ENCODE results near the gene A2ML1.
A peak's percentile ranks its signal among the peaks of the same experiment; 100 is the strongest.

Gene A2ML1

GRCh38 chr12:8867786-8868185 lies 45.4 kb downstream of the A2ML1 start:
- Histone ChIP-seq H3K27ac (ENCODE audit: low read length, poor library complexity, severe bottlenecking) (no peak overlapping the region), H3K4me1 (ENCODE audit: control insufficient read depth, insufficient read depth, low read depth, low read length) (no peaks in the 10 kb centered on the region), H3K36me3 (ENCODE audit: control insufficient read depth in 1 of 2, insufficient read depth in 2 of 2, low read depth in 1 of 2, low read length in 2 of 2) (no peaks in the 10 kb centered on the region), H4K8ac (ENCODE audit: low read length) (no peak overlapping the region), H3K4me2 (ENCODE audit: low read length, poor library complexity, severe bottlenecking) (no peak overlapping the region), H3K18ac (ENCODE audit: low read depth in 1 of 2, low read length in 2 of 2) (no peak overlapping the region), H3K4me3 (ENCODE audit: insufficient read depth in 1 of 2, low read depth in 1 of 2, low read length in 2 of 2) (no peak overlapping the region), H4K91ac (ENCODE audit: low read length) (no peak overlapping the region), H3K9me3 (ENCODE audit: control insufficient read depth, low read length) (no peaks in the 10 kb centered on the region), H3K79me1 (replicated peaks; ENCODE audit: low read length, poor library complexity, severe bottlenecking) (no peaks in the 10 kb centered on the region), H3K23ac (ENCODE audit: low read length in 2 of 2) (no peak overlapping the region), H3K9ac (ENCODE audit: low read length) (no peak overlapping the region), H2BK120ac (ENCODE audit: low read depth, low read length) (no peak overlapping the region), H2BK12ac (ENCODE audit: low read length in 2 of 2) (no peak overlapping the region), H2BK5ac (ENCODE audit: low read depth, low read length, poor library complexity, severe bottlenecking) (no peak overlapping the region), H2BK15ac (ENCODE audit: low read depth, poor library complexity, severe bottlenecking) (no peak overlapping the region), H3K27me3 (ENCODE audit: control insufficient read depth in 1 of 2, insufficient read depth in 1 of 2, low read length in 2 of 2) (no peaks in the 10 kb centered on the region), H3K14ac (ENCODE audit: low read length in 2 of 2) (peak overlapping the region in 1 of 2 experiments; percentile 59), H2AK5ac (ENCODE audit: low read length, severe bottlenecking) (no peak overlapping the region), H3K4ac (ENCODE audit: low read depth in 1 of 2, low read length in 2 of 2) (no peak overlapping the region), H2AFZ (ENCODE audit: low read depth, low read length) (no peak overlapping the region)
- 97% methylated on average over 5 of the region's 6 CpGs for WGBS
- no peak for DNase-seq

DNA sequence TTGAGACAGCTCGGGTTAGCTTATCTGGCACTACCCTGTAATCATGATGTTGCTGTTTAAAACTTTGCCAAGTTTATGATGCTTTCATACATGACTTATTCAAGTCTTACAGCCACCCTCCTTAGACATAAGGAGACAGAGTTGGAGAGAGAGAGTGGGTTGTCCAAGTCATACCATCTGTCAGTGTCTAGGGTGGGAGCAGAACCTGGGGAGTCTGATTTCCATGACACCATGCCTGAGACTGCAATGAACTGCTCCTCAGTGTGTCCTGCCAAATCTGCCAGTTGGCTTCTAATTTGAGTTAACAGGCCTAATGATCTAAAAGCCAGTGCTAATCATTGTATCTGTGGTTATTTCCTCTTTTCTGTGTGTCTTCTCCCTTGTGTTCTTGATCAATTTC lies 48.2 kb downstream of the A2ML1 start:
- H2BK15ac ChIP-seq (ENCODE audit: low read depth, poor library complexity, severe bottlenecking), result no peak overlapping the region
- no peak overlapping the region for H3K4ac ChIP-seq (ENCODE audit: low read depth in 1 of 2, low read length in 2 of 2)
- no peaks in the 10 kb centered on the region for H3K79me1 ChIP-seq (replicated peaks; ENCODE audit: low read length, poor library complexity, severe bottlenecking)
- no peak overlapping the region for H2BK5ac ChIP-seq (ENCODE audit: low read depth, low read length, poor library complexity, severe bottlenecking)
- WGBS, result 100% methylated on average over 1 of the region's 1 CpG
- no peak overlapping the region for H2BK120ac ChIP-seq (ENCODE audit: low read depth, low read length)
- H3K9ac ChIP-seq (ENCODE audit: low read length), result no peak overlapping the region
- H3K9me3 ChIP-seq (ENCODE audit: control insufficient read depth, low read length), result no peaks in the 10 kb centered on the region
- H2AK5ac ChIP-seq (ENCODE audit: low read length, severe bottlenecking), result no peak overlapping the region
- H4K8ac ChIP-seq (ENCODE audit: low read length), result no peak overlapping the region
- no peaks in the 10 kb centered on the region for H3K4me1 ChIP-seq (ENCODE audit: control insufficient read depth, insufficient read depth, low read depth, low read length)
- no peak overlapping the region for H2AFZ ChIP-seq (ENCODE audit: low read depth, low read length)
- no peak overlapping the region for H3K23ac ChIP-seq (ENCODE audit: low read length in 2 of 2)
- DNase-seq, result no peak
- no peak overlapping the region for H3K4me3 ChIP-seq (ENCODE audit: insufficient read depth in 1 of 2, low read depth in 1 of 2, low read length in 2 of 2)
- H3K27me3 ChIP-seq (ENCODE audit: control insufficient read depth in 1 of 2, insufficient read depth in 1 of 2, low read length in 2 of 2), result no peaks in the 10 kb centered on the region
- H3K14ac ChIP-seq (ENCODE audit: low read length in 2 of 2), result no peak overlapping the region
- H4K91ac ChIP-seq (ENCODE audit: low read length), result no peak overlapping the region
- H3K36me3 ChIP-seq (ENCODE audit: control insufficient read depth in 1 of 2, insufficient read depth in 2 of 2, low read depth in 1 of 2, low read length in 2 of 2), result no peaks in the 10 kb centered on the region
- no peak overlapping the region for H2BK12ac ChIP-seq (ENCODE audit: low read length in 2 of 2)
- no peak overlapping the region for H3K27ac ChIP-seq (ENCODE audit: low read length, poor library complexity, severe bottlenecking)
- H3K18ac ChIP-seq (ENCODE audit: low read depth in 1 of 2, low read length in 2 of 2), result no peak overlapping the region
- H3K4me2 ChIP-seq (ENCODE audit: low read length, poor library complexity, severe bottlenecking), result no peak overlapping the region

DNA sequence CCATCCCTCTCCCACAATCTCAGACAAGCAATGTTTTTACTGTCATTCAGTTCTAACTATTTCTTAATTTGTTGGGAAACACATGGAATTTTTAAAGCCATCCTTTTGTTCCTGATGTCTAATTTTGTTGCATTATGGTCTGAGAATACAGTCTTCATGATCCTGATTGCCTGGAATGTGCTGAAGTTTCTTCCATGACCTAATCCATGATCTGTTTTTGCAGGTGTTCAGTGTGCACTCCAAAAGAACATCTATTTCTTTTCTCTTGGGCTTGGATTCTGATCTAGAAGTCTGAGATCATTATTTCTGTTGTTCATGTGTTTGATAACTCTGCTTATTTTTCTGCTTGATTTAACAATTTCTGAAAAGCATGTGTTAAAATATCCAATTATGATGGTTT lies 48.6 kb downstream of the A2ML1 start:
- no peak overlapping the region for H2AK5ac ChIP-seq (ENCODE audit: low read length, severe bottlenecking)
- no peak overlapping the region for H2BK120ac ChIP-seq (ENCODE audit: low read depth, low read length)
- H4K8ac ChIP-seq (ENCODE audit: low read length), result no peak overlapping the region
- no peak overlapping the region for H3K14ac ChIP-seq (ENCODE audit: low read length in 2 of 2)
- H3K4me2 ChIP-seq (ENCODE audit: low read length, poor library complexity, severe bottlenecking), result no peak overlapping the region
- H3K36me3 ChIP-seq (ENCODE audit: control insufficient read depth in 1 of 2, insufficient read depth in 2 of 2, low read depth in 1 of 2, low read length in 2 of 2), result no peaks in the 10 kb centered on the region
- no peak overlapping the region for H3K18ac ChIP-seq (ENCODE audit: low read depth in 1 of 2, low read length in 2 of 2)
- no peak overlapping the region for H3K4me3 ChIP-seq (ENCODE audit: insufficient read depth in 1 of 2, low read depth in 1 of 2, low read length in 2 of 2)
- H2BK15ac ChIP-seq (ENCODE audit: low read depth, poor library complexity, severe bottlenecking), result no peak overlapping the region
- no peak overlapping the region for H2AFZ ChIP-seq (ENCODE audit: low read depth, low read length)
- no peak overlapping the region for H3K27ac ChIP-seq (ENCODE audit: low read length, poor library complexity, severe bottlenecking)
- H4K91ac ChIP-seq (ENCODE audit: low read length), result no peak overlapping the region
- no peak overlapping the region for H2BK5ac ChIP-seq (ENCODE audit: low read depth, low read length, poor library complexity, severe bottlenecking)
- H3K79me1 ChIP-seq (replicated peaks; ENCODE audit: low read length, poor library complexity, severe bottlenecking), result no peaks in the 10 kb centered on the region
- DNase-seq, result no peak
- no peaks in the 10 kb centered on the region for H3K27me3 ChIP-seq (ENCODE audit: control insufficient read depth in 1 of 2, insufficient read depth in 1 of 2, low read length in 2 of 2)
- no peak overlapping the region for H3K9ac ChIP-seq (ENCODE audit: low read length)
- no peak overlapping the region for H3K4ac ChIP-seq (ENCODE audit: low read depth in 1 of 2, low read length in 2 of 2)
- H3K4me1 ChIP-seq (ENCODE audit: control insufficient read depth, insufficient read depth, low read depth, low read length), result no peaks in the 10 kb centered on the region
- H3K23ac ChIP-seq (ENCODE audit: low read length in 2 of 2), result no peak overlapping the region
- H2BK12ac ChIP-seq (ENCODE audit: low read length in 2 of 2), result no peak overlapping the region
- H3K9me3 ChIP-seq (ENCODE audit: control insufficient read depth, low read length), result no peaks in the 10 kb centered on the region

DNA sequence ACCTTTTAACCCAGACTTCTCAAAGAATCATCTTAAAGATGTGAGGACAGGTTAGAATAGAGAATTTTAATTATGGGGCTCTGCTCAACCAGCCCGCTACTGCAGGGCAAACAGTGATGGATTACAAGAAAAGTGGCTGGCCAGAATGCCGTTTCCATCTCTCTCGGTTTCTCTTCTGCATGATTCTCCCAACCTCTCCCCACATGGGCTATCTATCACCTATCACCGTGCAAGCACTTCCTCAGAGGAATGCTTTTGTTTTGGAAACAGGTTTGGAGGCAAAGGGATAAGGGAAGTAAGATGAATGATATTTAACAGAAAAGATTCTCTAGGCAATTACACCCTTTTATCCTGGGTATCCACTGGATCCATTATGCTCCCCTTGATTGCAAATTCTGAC lies 54.5 kb downstream of the A2ML1 start:
- Histone ChIP-seq H3K23ac (ENCODE audit: low read length in 2 of 2) (no peak overlapping the region), H2BK120ac (ENCODE audit: low read depth, low read length) (no peak overlapping the region), H3K18ac (ENCODE audit: low read depth in 1 of 2, low read length in 2 of 2) (no peak overlapping the region), H3K14ac (ENCODE audit: low read length in 2 of 2) (no peak overlapping the region), H2AK5ac (ENCODE audit: low read length, severe bottlenecking) (no peak overlapping the region), H2BK15ac (ENCODE audit: low read depth, poor library complexity, severe bottlenecking) (no peak overlapping the region), H4K8ac (ENCODE audit: low read length) (no peak overlapping the region), H3K4ac (ENCODE audit: low read depth in 1 of 2, low read length in 2 of 2) (no peak overlapping the region), H3K4me1 (ENCODE audit: control insufficient read depth, insufficient read depth, low read depth, low read length) (no peaks in the 10 kb centered on the region), H3K9me3 (ENCODE audit: control insufficient read depth, low read length) (no peaks in the 10 kb centered on the region), H3K4me2 (ENCODE audit: low read length, poor library complexity, severe bottlenecking) (no peak overlapping the region), H2AFZ (ENCODE audit: low read depth, low read length) (no peak overlapping the region), H4K91ac (ENCODE audit: low read length) (no peak overlapping the region), H2BK5ac (ENCODE audit: low read depth, low read length, poor library complexity, severe bottlenecking) (no peak overlapping the region), H3K79me1 (replicated peaks; ENCODE audit: low read length, poor library complexity, severe bottlenecking) (no peaks in the 10 kb centered on the region), H3K9ac (ENCODE audit: low read length) (no peak overlapping the region), H3K36me3 (ENCODE audit: control insufficient read depth in 1 of 2, insufficient read depth in 2 of 2, low read depth in 1 of 2, low read length in 2 of 2) (no peaks in the 10 kb centered on the region), H3K27ac (ENCODE audit: low read length, poor library complexity, severe bottlenecking) (no peak overlapping the region), H2BK12ac (ENCODE audit: low read length in 2 of 2) (no peak overlapping the region), H3K27me3 (ENCODE audit: control insufficient read depth in 1 of 2, insufficient read depth in 1 of 2, low read length in 2 of 2) (peaks cover 5 to 8% of the 10 kb centered on the region in 2 experiments), H3K4me3 (ENCODE audit: insufficient read depth in 1 of 2, low read depth in 1 of 2, low read length in 2 of 2) (no peak overlapping the region)
- WGBS, result 70% methylated on average over 3 of the region's 4 CpGs
- no peak for DNase-seq
